Neuronal stem cell (in vitro differentiated cells): Measurements from ENCODE around the gene CENPU.

Experiments
- DNase-seq: peaks from one replicate; pipeline ENCODE4 v3.0.0-alpha.2; 2013; ENCODE audit warnings: low spot score
- H2AFZ ChIP-seq: one replicate; pipeline ENCODE4 v1.6.1; 2013; ENCODE audit warnings: mild to moderate bottlenecking, low read length, inconsistent platforms
- H2AK5ac ChIP-seq: 2 replicates; pipeline ENCODE4 v1.6.1; 2013; ENCODE audit warnings: low read depth, mild to moderate bottlenecking, inconsistent platforms, low read length, moderate library complexity, mixed read lengths
- H2BK120ac ChIP-seq: 2 replicates; pipeline ENCODE4 v1.6.1; 2013; ENCODE audit warnings: low read depth, mild to moderate bottlenecking, inconsistent platforms, low read length, moderate library complexity, mixed read lengths
- H2BK12ac ChIP-seq: one replicate; pipeline ENCODE4 v1.6.1; 2013; ENCODE audit warnings: low read length, inconsistent platforms
- H2BK15ac ChIP-seq: 2 replicates; pipeline ENCODE4 v1.6.1; 2013; ENCODE audit warnings: mild to moderate bottlenecking, low read length, inconsistent platforms, mixed read lengths
- H2BK5ac ChIP-seq: one replicate; pipeline ENCODE4 v1.6.1; 2013; ENCODE audit warnings: inconsistent platforms, mild to moderate bottlenecking, low read length, moderate library complexity
- H3K14ac ChIP-seq: one replicate; pipeline ENCODE4 v1.6.1; 2013; ENCODE audit warnings: low read length, inconsistent platforms
- H3K18ac ChIP-seq: 2 replicates; pipeline ENCODE4 v1.6.1; 2013; ENCODE audit warnings: low read length, inconsistent platforms
- H3K23ac ChIP-seq: 2 replicates; pipeline ENCODE4 v1.6.1; 2013; ENCODE audit warnings: low read depth, mild to moderate bottlenecking, mixed read lengths, low read length, inconsistent platforms; ENCODE audit not compliant: poor library complexity
- H3K27ac ChIP-seq: replicated peaks from 3 replicates; pipeline ENCODE4 v1.5.1; 2013; ENCODE audit warnings: low read length, inconsistent platforms
- H3K27me3 ChIP-seq, 3 experiments: 2 replicates each; pipeline ENCODE4 v1.6.1; 2013; ENCODE audit warnings: low read length in 3 of 3, mild to moderate bottlenecking in 2 of 3, inconsistent platforms in 1 of 3, low read depth in 1 of 3, mixed read lengths in 1 of 3, moderate library complexity in 1 of 3; ENCODE audit not compliant: control insufficient read depth in 3 of 3, insufficient read depth in 3 of 3
- H3K36me3 ChIP-seq, 2 donors: replicated peaks in 1 of 2; 2 replicates each; pipeline ENCODE4 v1.6.1; 2013; ENCODE audit warnings: low read length in 2 of 2; ENCODE audit not compliant: control insufficient read depth in 2 of 2, insufficient read depth in 2 of 2
- H3K4ac ChIP-seq: 2 replicates; pipeline ENCODE4 v1.6.1; 2013; ENCODE audit warnings: inconsistent platforms, mild to moderate bottlenecking, low read length, moderate library complexity
- H3K4me1 ChIP-seq, 2 donors: 1 replicate in 1 of 2; 2 replicates in 1 of 2; pipeline ENCODE4 v1.6.1; 2013; ENCODE audit warnings: low read length in 2 of 2, low read depth in 1 of 2; ENCODE audit not compliant: control insufficient read depth in 2 of 2, insufficient read depth in 1 of 2
- H3K4me2 ChIP-seq: one replicate; pipeline ENCODE4 v1.6.1; 2013; ENCODE audit warnings: mild to moderate bottlenecking, low read length, inconsistent platforms; ENCODE audit not compliant: insufficient read depth, poor library complexity, severe bottlenecking
- H3K4me3 ChIP-seq, 2 donors: 2 replicates each; pipeline ENCODE4 v1.5.1; 2013; ENCODE audit warnings: low read length in 2 of 2, mild to moderate bottlenecking in 2 of 2, inconsistent platforms in 1 of 2, moderate library complexity in 1 of 2
- H3K79me1 ChIP-seq: one replicate; pipeline ENCODE4 v1.6.1; 2013; ENCODE audit warnings: low read depth, mild to moderate bottlenecking, inconsistent platforms, low read length, moderate library complexity
- H3K9ac ChIP-seq: one replicate; pipeline ENCODE4 v1.6.1; 2013; ENCODE audit warnings: mild to moderate bottlenecking, low read depth, low read length, inconsistent platforms; ENCODE audit not compliant: poor library complexity
- H3K9me3 ChIP-seq, 2 donors: replicated peaks in 1 of 2; 2 replicates each; pipeline versions ENCODE3 to v1.6.1; 2013; ENCODE audit warnings: low read length in 2 of 2, mild to moderate bottlenecking in 2 of 2, inconsistent platforms in 1 of 2, low read depth in 1 of 2, mixed read lengths in 1 of 2, moderate library complexity in 1 of 2; ENCODE audit not compliant: control insufficient read depth in 2 of 2, insufficient read depth in 1 of 2
- H4K8ac ChIP-seq: one replicate; pipeline ENCODE4 v1.6.1; 2013; ENCODE audit warnings: low read depth, mild to moderate bottlenecking, inconsistent platforms, low read length, moderate library complexity
- H4K91ac ChIP-seq: one replicate; pipeline ENCODE4 v1.6.1; 2013; ENCODE audit warnings: low read length, low read depth, mild to moderate bottlenecking, inconsistent platforms; ENCODE audit not compliant: poor library complexity
- WGBS, 2 donors: extraction: QIAGEN DNeasy Blood & Tissue Kit; methylation state at CpG; one replicate each; pipeline ENCODE4 v1.1.7; 2013; ENCODE audit warnings: missing lambda C conversion rate in 2 of 2, mixed read lengths in 1 of 2; ENCODE audit not compliant: insufficient read length in 2 of 2, insufficient replicate concordance in 1 of 2; ENCODE audit errors: extremely low coverage in 2 of 2; 5-methylcytosine and 5-hydroxymethylcytosine counted together

The CENPU gene

GRCh38 chr4:184732126-184732525 lies 1.8 kb downstream of the CENPU start:
- no peak overlapping the region for H4K8ac ChIP-seq
- H3K14ac ChIP-seq, result no peak overlapping the region
- peak overlapping the region; percentile 39 for H3K4me2 ChIP-seq
- no peak overlapping the region for H3K18ac ChIP-seq
- no peak overlapping the region for H3K4ac ChIP-seq
- H2BK15ac ChIP-seq, result no peak overlapping the region
- no peak overlapping the region for H2BK5ac ChIP-seq
- peaks cover 9% of the 10 kb centered on the region for H3K79me1 ChIP-seq
- no peak overlapping the region for H3K23ac ChIP-seq
- H3K36me3 ChIP-seq, result peaks cover 19 to 53% of the 10 kb centered on the region in 2 donors
- no peaks in the 10 kb centered on the region for H3K27me3 ChIP-seq
- H2BK120ac ChIP-seq, result no peak overlapping the region
- peaks cover 0 to 7% of the 10 kb centered on the region in 2 donors for H3K9me3 ChIP-seq
- WGBS, 2 donors, result no CpG with 5 or more reads among the region's 4 CpGs
- no peak overlapping the region for H4K91ac ChIP-seq
- H3K27ac ChIP-seq, result no peak overlapping the region
- H3K4me1 ChIP-seq, result peaks cover 3 to 10% of the 10 kb centered on the region in 2 donors
- H2AFZ ChIP-seq, result no peak overlapping the region
- no peak overlapping the region for H2AK5ac ChIP-seq
- no peak overlapping the region for H3K9ac ChIP-seq
- H3K4me3 ChIP-seq, result peak overlapping the region in 1 of 2 donors; percentile 89
- DNase-seq, result no peak
- no peak overlapping the region for H2BK12ac ChIP-seq

DNA sequence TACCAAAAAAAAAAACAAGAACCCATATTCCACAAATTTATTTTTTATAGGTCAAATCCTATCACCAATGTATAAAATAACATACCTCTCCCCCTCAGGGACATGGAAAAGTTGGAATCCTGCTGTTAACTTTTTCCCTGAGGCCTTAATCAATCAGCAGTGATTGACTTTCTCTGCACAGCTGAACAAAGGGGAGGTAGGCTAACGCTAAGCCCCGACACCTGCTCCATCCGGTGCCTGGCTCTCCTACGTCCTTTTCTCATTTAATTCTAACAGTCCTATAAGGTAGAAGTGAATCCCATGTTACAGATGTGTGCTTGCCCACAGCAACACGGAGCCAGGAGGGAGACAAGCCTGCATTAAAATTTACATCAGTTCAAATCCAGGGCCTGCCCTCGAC lies 2.8 kb downstream of the CENPU start:
- Histone ChIP-seq H3K36me3 (peaks cover 20 to 63% of the 10 kb centered on the region in 2 donors), H3K18ac (no peak overlapping the region), H4K91ac (no peak overlapping the region), H2BK12ac (no peak overlapping the region), H2BK120ac (no peak overlapping the region), H4K8ac (no peak overlapping the region), H3K9ac (no peak overlapping the region), H3K27ac (no peak overlapping the region), H3K9me3 (peaks cover 0 to 7% of the 10 kb centered on the region in 2 donors), H3K4me3 (no peak overlapping the region), H3K4ac (no peak overlapping the region), H3K14ac (no peak overlapping the region), H2BK15ac (no peak overlapping the region), H3K79me1 (peaks cover 9% of the 10 kb centered on the region), H2AK5ac (no peak overlapping the region), H3K23ac (no peak overlapping the region), H3K4me2 (no peak overlapping the region), H2AFZ (no peak overlapping the region), H3K27me3 (no peaks in the 10 kb centered on the region), H3K4me1 (peaks cover 3 to 10% of the 10 kb centered on the region in 2 donors), H2BK5ac (no peak overlapping the region)
- DNase-seq, result no peak
- WGBS, 2 donors, result no CpG with 5 or more reads among the region's 6 CpGs

DNA sequence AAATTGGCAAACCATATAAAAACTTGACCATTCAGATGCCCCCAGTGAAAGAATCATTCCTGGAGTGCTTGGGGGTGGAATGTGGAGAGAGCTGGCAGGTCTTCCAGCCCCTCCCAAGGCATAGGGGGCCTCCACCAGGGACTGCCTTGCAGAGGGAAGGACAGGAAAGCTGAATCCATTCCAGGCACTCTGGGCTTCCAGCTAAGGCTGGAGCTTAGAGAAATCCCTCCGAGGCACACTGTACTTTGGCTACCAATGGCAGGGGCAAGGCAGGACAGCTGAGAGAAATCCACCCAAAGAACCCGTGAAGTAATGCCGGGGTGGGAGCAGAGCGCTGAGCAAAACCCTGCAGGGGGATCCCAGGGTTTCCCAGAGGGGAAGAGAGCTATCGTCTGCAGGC lies 4.0 kb downstream of the CENPU start:
- no peak for DNase-seq
- H3K23ac ChIP-seq, result no peak overlapping the region
- H4K8ac ChIP-seq, result no peak overlapping the region
- H3K36me3 ChIP-seq, result peaks cover 21 to 74% of the 10 kb centered on the region in 2 donors
- H3K79me1 ChIP-seq, result peaks cover 9% of the 10 kb centered on the region
- H3K4ac ChIP-seq, result no peak overlapping the region
- no peak overlapping the region for H3K14ac ChIP-seq
- H3K27me3 ChIP-seq, result no peaks in the 10 kb centered on the region
- peaks cover 0 to 7% of the 10 kb centered on the region in 2 donors for H3K9me3 ChIP-seq
- H3K4me3 ChIP-seq, result no peak overlapping the region
- no peak overlapping the region for H3K4me2 ChIP-seq
- no peak overlapping the region for H2AK5ac ChIP-seq
- no CpG with 5 or more reads among the region's 5 CpGs for WGBS, 2 donors
- no peak overlapping the region for H3K18ac ChIP-seq
- peaks cover 3 to 10% of the 10 kb centered on the region in 2 donors for H3K4me1 ChIP-seq
- no peak overlapping the region for H4K91ac ChIP-seq
- H2BK12ac ChIP-seq, result no peak overlapping the region
- H2BK120ac ChIP-seq, result no peak overlapping the region
- no peak overlapping the region for H3K9ac ChIP-seq
- no peak overlapping the region for H2BK15ac ChIP-seq
- H3K27ac ChIP-seq, result no peak overlapping the region
- H2BK5ac ChIP-seq, result no peak overlapping the region
- H2AFZ ChIP-seq, result no peak overlapping the region

DNA sequence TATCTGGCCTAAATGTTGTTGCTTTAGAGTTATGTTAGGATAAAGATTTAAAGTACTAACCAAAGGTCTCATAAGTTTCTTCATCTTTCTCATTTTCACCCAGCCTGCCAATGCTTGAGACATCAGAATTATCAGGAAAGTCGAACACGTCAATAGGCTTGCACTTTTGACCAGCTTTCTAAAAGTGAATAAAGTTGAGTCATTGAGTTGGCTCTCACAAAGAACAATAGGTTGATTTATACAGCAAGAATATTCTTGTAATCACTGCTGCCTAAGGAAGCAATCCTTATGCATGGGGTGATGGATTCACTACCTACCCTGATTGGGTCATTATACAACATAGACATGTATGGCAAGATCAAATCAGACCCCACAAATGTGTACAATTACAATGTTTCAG lies 5.0 kb downstream of the CENPU start:
- Histone ChIP-seq H4K91ac (no peak overlapping the region), H2BK15ac (no peak overlapping the region), H3K23ac (no peak overlapping the region), H3K9me3 (peaks cover 0 to 7% of the 10 kb centered on the region in 2 donors), H2BK5ac (no peak overlapping the region), H3K18ac (no peak overlapping the region), H3K9ac (no peak overlapping the region), H3K4me1 (peaks cover 3 to 8% of the 10 kb centered on the region in 2 donors), H2AFZ (no peak overlapping the region), H3K4ac (no peak overlapping the region), H3K14ac (no peak overlapping the region), H2AK5ac (no peak overlapping the region), H3K79me1 (peaks cover 9% of the 10 kb centered on the region), H3K4me2 (no peak overlapping the region), H4K8ac (no peak overlapping the region), H3K36me3 (peaks cover 21 to 84% of the 10 kb centered on the region in 2 donors), H2BK12ac (no peak overlapping the region), H3K4me3 (no peak overlapping the region), H3K27ac (no peak overlapping the region), H2BK120ac (no peak overlapping the region), H3K27me3 (no peaks in the 10 kb centered on the region)
- DNase-seq, result no peak
- no CpG with 5 or more reads among the region's 2 CpGs for WGBS, 2 donors
